ENCODE measurements around the gene GET4.

DNA sequence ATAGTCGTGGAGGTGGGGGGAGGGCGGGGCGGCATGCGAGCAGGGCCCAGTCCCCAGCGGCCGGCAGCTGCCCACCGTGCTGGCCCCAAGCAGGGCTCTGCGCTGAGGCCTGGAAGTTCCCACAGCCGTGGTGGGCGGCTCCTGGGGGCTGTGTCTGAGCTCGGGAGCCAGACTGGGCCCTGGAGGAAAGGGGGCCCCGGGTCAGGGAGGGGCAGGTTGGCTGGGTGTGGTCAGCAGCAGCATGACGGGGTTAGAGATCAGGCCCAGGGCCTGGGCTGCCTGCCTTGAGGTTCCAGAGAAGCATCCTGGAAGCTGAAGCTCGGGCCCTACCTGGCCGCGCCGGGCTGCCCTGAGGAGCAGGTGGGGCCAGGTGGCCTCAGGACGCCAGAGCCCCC lies 22.1 kb downstream of the GET4 start:
- no peak for TF ChIP-seq POLR2A (IDR thresholded peaks at IDR 0.05)
- no peak for TF ChIP-seq CTCF (IDR thresholded peaks at IDR 0.05)
